ENCODE measurements around the gene FAM193A.
"Not testable (repeated sequence)": the region's sequence is repeated elsewhere in the genome, so short reads cannot be mapped to it uniquely, and the experiment has no call there.

The FAM193A gene

DNA sequence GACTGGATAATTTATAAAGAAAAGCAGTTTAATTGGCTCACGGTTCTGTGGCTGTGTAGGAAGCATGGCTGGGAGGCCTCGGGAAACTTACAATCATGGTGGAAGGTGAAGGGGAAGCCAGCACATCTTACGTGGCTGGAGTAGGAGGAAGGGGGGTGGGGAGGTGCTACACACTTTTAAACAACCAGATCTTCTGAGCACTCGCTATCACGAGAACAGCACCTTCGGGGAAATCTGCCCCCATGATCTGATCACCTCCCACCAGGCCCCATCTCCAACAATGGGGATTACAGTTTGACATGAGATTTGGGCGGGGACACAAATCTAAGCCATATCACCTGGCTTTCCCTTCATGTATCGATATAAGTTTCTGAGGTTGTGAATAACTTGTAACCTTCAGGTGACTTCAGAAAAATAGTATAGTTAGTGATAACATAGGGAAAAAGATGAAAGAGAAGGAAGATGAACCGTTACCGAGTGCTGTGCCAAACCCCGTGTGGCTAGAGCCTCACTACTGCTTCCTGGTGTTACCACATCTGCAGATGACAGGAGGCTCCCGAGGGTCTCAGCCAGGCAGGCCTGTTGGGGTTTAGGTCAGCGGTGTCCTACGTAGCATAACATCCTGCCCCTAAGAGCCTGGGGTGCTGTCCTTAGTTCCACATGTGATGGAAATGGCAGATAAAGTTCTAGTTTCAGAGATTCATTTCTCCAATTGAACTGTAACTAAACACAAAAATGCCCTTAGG is 116.1 kb downstream of the FAM193A start:
- no peak for DNase-seq

DNA sequence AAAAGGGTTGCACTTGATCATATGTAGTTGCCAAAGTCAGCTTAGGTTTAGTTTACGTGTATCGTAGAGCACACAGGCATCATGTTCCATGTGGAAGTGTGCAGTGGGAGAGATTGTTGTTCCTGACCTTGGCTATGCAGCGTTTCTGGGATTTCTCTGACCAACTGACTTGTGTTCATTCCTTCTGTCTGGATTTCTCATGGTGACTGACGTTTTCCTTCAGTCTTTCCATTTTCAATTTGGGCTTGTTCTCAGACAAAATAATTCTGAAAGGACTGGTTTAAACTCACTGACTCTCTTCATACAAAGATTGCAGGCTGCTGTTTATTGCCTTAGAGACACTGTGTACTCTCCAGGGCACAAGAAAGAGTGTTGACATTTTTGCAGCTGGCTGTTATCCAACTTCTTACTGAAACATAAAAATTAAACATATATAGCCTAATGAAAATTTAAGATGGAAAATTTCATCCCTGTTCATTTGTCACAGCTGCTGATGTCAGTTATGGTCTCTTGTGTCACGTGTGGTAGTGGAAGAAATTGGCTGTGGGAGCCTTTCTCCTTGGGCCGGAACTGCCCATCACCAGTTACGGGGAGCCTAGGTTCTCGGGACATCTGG is 124.3 kb downstream of the FAM193A start:
- DNase-seq, result no peak

DNA sequence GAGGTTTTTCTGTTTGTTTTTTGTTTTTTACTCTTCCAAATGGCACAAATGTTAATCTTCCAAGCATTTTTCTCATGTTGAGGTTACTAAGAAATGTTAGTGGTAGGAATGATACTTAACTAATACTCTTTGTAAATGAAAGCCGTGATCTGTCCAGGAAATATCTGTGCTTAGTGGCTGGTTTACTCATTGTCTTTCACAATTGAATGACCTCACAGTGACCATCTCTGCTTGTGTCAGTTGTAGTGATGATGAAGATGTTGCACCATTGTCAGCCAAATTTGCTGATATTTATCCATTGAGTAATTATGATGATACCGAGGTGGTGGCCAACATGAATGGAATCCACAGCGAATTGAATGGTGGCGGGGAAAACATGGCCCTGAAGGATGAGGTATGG is 126.2 kb downstream of the FAM193A start:
- no peak for DNase-seq

DNA sequence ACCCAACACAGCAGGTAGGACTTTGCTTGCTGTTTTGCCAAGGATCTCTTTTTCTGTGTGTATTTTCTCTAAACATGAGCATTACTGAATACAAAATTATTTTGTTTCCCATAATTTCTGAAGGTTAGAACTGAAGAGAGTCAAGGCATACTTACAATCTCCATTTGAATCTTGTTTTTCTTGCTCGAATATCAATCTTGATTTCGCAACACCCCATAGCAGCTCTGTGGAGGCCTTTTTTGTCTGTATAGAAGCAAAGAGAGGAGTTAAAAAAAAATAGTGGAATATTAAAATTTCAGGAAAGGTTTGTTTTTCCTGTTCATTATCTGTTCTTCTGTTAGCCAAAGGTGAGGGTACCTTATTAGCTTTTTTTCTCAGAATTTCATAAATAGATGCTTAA is 126.8 kb downstream of the FAM193A start:
- no peak for DNase-seq

DNA sequence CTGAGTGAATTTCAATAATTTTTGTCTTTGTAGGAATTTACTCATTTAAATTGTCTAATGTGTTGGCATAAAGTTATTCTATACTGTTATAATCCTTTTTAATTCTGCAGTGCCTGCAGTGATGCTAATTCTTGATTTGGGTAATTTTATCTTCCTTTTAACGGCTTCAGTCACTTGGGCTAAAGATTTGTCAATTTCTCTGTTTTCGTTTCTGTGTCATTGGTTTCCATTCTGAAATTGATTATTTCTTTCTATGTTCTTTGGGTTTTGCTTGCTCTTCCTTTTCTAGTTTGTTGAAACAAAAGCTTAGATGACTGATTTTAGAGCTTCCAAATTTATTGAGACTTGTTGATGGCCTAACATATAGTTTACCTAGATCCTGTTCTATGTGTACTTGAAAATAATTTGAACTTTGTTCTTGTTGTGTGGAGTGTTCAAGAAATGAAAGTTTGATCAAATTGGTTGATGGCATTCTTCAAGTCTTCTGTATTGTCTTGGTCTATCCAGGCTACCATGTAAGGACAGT is 130.3 kb downstream of the FAM193A start:
- DNase-seq, result no peak

DNA sequence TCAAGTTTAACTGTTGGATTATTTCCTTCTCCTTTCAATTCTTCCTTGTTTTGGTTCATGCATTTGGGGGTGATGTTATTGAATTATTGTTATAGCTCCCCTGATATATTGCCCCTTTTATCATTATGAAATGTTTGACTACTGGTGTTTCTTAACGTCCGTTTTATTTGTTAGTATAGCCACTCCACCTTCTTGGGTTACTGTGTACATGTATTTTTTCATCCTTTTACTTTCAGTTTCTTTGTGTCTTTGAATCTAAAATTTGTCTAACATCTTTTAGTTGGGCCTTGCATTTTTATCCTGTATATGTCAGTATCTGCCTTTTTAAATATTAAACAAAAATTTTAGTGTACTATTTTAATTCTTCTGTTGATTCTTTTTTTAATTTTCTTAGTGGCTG is 131.0 kb downstream of the FAM193A start:
- no peak for DNase-seq

DNA sequence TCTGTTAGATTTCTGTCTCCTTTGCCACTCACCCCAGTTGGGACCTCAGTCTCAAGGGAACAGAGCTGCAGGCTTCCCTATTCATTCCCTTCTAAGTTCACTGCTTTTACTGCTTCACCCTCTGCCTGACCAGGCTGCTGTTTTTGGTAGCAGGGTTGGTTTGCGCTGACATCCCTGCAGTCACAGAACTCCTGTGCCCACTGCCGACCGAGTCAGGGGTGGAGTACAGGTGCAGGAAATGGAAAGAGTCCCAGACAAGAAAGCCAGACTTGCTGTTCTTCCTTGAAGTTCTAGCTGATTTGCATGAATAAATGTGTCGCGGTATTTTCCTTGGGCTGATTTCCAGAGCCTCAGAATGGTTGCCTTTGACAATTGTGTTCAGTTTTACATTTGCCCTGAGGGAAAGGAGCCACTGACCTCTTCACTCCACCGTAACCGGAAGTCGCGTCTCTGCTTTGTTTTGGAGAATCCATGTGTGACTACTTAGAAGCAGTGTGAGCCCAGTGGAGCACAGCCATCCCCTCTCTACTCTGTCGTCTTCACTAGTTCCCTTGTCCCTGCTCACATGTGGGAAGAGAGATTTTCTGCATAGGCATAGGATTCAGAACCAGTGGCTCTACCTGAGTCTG is 134.9 kb downstream of the FAM193A start:
- DNase-seq, result peak; percentile 7 to 67 (median 23)

DNA sequence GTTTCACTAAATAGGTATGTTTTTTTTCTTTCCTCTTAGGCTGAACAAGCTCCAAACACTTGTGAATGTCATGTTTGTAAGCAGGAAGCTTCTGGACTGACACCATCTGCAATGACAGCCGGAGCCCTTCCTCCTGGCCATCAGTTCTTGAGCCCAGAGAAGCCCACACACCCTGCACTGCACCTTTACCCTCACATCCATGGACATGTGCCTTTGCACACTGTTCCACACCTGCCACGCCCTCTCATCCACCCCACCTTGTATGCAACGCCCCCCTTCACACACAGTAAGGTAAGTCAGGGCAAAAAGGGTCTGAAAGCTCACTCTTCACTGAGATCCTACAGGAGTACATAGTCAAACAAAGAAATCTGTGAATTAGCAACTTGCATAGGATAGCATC is 135.6 kb downstream of the FAM193A start:
- DNase-seq, result no peak

DNA sequence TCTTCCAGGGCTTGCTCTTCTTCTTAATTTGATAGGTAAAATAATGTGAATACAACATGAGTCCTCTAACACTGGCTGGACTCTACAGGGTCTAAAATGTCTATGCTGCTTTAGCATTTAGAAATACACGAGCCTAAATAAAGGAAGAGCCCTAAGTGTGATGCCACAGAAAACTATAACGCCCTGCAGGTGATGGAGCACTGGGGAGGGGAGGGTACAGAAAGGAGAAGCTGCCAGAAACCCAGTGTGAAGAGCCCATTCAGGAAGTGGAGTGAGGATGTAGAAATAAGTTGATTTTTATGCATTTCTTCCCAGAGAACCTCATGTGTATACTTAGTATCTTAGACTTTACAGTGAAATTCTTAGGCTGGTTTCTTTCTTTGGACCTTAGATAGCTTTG is 136.3 kb downstream of the FAM193A start:
- DNase-seq, result no peak

DNA sequence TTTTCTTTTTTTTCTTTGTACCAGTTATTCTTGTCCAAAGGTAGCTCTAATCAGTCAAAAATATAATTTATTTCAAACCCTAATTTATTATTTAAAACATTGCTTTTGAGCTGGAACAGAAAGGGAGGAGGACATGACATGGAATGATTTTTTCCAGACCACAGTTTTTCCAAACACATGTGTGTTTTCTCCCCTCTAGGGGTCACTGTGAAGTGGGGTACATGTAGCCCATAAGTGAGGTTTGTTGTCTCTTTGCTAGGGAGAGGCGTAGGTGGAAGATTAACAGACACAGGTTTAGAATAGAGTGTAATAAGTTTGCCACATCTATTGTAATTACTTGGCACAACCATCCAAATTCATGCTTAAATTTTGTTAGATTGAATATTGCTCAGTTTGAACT is 136.7 kb downstream of the FAM193A start:
- DNase-seq, result peak in 1 of 3 experiments; percentile 5

DNA sequence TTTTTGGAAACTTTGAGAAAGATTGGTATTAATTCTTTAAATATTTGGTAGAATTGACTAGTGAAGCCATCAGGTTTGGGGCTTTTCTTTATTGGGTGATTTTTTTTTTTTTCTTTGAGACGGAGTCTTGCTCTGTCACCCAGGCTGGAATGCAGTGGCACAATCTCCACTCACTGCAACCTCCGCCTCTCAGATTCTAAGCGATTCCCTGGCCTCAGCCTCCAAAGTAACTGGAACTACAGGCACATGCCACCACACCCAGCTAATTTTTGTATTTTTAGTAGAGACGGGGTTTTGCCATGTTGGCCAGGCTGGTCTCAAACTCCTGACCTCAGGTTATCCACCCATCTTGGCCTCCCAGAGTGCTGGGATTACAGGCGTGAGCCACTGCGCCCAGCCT is 143.3 kb downstream of the FAM193A start:
- DNase-seq, result not testable (repeated sequence)

DNA sequence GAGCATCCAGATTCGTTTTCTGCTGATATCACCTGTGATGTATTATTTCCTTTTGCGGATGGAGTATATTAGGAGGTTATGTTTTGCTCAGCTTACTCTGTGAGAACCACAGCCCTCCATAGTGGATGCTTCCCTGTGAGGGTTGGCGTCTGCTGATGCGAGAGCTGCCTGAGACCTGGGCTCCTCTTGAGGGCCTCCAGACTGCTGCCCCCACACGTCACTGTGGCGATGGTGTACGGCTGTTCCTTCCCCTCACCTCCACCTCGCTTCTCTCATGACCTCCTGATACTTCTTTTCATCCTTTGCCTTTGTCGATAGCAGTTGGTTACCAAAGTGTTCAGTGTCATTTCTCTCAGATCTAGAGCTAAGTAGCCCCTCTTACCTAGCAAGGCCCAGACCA is 148.0 kb downstream of the FAM193A start:
- DNase-seq, result no peak

DNA sequence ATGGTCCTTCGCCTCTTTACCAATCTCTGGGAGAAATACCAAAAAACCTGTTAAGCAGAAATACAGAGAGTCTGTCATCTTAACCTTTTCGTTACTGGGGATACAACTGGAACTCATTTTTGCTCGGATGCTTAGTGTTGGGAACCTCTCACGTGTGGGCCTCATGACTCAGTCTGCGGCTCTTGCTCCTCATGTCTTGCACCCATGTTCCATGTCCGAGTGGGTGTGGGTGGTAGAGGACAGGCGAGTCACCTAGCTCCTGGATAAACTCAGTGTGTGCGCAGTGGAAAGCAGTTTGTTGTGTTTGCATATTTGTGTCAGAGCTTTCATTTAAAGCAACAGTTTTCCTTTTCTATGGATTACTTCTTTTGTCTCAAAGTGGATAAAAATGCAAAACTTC is 149.1 kb downstream of the FAM193A start:
- DNase-seq, result no peak

DNA sequence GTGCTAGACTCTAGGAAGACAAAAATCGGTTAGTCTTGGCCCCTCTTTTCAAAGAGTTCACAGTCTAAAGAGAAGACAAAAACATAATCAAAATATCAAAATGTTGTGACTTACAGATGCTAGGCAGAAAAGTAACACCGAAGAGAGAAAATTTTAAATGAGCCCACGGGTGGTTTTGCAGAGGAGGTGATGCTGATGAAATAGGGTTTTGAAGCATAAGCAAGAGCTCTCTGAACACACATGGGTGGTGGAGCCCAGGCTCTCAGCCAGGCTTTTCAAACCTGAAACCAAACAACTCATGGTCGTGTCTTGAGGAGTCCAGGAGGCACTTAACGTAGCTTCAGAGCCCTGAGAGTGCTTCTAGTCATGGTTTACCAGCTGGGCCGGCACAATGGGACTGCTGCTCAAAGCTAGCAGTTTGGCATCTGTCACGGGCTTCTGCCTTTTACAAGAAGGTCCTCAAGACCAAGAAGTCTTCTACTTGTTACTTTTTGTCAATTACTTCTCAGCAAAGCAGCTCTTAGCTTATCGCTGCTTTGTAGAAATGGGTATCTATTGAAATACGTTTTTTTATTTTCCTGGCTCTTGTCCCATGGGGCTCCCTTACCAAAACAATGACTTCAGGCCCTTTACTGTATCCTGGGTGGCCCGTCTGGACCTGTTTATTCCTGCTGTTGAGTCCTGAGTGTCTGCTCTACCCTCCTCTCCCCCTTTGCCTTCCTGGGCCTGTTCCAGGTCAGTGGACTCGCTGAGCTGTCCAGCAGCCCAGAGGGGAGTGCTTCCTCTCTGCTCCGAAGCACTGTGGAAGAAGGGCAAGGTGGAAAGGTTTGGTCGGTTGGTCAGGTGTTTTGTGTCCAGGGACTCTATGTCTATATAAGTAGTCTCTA is 150.2 kb downstream of the FAM193A start:
- DNase-seq, result peak in 1 of 3 experiments; percentile 45

DNA sequence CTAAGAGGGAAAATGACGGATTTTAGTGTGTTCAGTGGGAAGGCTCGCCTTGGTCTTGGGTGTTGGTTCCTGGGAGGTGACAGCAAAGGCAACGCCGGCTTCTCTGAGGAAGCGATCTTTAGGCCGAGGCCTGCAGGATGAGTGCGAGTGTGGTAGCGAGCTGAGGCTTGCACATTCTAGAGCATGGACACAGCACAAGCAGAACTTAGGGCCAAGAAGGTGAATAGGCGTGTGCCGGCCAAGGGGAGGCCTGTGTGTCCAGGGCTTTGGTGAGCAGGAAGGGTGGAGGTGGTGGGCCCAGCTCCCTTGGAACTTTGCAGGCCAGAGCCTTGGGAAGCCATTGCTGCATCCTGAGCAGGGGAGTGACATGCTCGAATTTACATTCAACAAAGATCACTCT is 151.8 kb downstream of the FAM193A start:
- no peak for DNase-seq

DNA sequence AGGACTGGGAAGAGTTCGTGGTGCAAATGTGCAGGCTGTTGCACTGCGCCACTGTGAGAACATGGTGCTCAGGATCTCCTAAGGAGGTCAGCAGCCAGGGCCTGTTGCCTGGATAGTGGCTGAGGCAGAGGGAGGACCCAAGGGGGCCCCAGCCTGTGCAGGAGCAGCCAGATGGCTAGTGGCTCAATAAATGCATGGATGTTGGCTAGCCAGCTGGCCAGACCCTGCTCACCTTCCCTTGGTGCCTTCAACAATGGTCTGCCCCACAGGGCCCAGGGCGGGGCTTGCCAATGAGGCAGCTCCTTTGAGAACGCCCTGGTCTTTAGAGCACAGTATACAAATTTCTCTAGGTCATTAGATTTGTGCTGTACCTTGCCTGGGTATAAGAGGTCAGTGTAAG is 152.2 kb downstream of the FAM193A start:
- no peak for DNase-seq

DNA sequence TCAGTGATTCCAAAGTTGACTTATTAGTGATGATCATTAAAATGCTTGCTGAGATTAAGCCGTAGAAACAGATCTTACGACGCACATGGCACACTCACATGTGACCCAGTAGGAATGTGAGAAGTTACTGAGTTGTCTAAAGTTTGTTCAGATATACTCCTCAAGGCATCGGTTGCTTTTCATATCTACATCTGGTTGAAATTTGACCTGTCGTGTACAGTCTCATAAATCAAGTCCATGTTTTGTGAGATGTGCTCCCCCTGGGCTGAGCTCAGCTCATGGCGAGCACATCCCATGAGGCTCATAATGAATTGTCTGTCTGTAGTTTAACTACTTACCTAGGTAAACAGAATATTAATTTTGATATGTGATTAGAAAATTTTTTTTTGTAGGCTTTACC is 152.7 kb downstream of the FAM193A start:
- DNase-seq, result peak in 2 of 3 experiments; percentile 8 to 9

DNA sequence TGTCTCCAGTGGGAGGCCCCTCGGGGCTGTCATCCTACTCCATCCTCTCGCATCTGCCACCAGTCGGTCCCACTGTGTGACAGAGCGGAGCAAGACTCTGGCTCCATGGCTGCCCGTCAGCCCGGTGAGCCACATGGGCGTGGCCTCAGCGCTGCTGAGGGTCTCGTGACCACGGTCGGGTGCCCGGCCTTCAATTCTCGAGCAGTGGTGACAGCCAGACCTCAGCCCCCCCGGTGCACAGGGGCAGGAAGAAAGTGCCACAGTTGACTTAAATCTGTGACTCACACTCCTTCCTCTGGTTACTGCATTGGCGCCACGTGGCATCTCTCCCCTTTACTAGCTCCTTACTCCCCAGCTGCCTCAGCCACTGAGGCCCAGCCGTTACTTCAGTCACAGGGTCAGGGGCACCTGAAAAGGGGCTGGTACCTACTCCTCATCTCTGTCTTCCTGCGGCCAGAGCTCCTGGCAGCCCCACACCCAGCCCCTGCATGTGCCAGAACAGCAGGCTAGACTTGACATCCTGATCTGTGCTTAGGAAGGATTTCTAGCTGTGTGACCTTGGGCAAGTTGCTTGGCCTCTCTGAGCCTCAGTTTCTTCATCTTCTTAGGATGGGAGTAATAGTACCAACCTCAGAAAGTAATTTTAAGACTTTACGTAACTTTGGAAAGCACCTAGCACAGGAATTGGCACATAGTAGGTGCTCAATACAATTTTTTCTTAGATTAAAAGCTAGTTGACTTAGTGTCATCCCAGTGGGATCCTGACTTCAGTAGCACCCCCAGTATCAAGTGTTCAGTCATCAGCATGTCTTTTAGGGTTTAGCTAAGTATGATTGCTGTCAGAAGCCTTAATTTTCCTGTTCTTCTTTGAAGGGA is 153.6 kb downstream of the FAM193A start:
- DNase-seq, result no peak

DNA sequence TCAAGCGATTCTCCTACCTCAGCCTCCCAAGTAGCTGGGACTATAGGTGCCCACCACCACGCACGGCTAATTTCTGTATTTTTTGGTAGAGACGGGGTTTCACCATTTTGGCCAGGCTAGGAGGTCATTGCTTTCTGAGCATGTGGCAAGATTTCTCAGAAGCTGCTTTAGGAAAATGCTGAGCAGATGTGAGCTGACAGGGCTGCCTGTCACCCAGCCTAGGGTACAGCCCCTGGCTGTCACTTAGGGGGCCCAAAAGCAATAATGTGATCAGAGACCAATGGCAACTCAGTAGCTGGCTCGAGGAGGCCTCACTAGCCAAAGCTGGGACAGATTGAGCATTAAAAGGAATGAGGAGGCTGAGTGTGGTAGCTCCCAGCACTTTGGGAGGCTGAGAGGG is 154.9 kb downstream of the FAM193A start:
- DNase-seq, result no peak

DNA sequence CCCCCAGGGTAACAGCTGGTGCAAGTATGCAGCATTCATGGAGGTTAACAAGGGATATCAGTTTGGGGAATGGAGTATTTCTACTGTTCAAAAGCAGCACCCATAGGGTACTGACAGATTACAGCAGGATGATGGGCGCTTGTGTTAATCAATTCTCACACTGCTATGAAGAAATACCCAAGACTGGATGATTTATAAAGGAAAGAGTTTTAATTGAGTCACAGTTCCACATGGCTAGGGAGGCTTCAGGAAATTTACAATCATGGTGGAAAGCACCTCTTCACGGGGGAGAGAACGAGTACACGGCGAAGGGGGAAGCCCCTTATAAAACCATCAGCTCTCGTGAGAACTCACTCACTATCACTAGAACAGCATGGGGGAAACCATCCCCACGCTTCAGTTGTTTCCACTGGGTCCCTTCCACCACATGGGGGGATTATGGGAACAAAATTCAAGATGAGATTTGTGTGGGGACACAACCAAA is 155.5 kb downstream of the FAM193A start:
- DNase-seq, result no peak

DNA sequence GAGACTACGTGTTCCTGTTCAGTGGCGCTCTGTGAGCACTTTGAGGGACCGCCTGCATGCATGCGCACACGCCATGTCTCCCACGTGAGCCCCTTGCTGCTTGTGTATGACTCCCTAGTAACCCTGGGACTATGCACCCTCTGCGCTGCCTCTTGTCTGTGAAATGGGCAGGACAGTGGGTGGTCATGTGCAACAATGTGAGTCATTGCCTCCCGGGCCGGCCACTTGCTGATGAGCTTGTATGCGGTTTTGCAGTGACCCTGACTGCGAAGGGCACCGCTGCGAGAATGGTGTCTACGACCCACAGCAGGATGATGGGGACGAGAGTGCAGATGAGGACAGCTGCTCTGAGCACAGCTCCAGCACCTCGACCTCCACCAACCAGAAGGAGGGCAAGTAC is 158.2 kb downstream of the FAM193A start:
- no peak for DNase-seq

All from NCI-H1417 (cell line).